Activated T-helper 1 cell treated with Interleukin-2 at 50 U/mL for 16 hours (primary cell): ENCODE data around the gene PDZD2.
"Not testable (repeated sequence)": the region's sequence is repeated elsewhere in the genome, so short reads cannot be mapped to it uniquely, and the experiment has no call there.

Experiments used
- DNase-seq: peaks from one replicate; pipeline ENCODE4 v3.0.0-alpha.2; 2020; ENCODE audit warnings: low read depth

The PDZD2 gene

DNA sequence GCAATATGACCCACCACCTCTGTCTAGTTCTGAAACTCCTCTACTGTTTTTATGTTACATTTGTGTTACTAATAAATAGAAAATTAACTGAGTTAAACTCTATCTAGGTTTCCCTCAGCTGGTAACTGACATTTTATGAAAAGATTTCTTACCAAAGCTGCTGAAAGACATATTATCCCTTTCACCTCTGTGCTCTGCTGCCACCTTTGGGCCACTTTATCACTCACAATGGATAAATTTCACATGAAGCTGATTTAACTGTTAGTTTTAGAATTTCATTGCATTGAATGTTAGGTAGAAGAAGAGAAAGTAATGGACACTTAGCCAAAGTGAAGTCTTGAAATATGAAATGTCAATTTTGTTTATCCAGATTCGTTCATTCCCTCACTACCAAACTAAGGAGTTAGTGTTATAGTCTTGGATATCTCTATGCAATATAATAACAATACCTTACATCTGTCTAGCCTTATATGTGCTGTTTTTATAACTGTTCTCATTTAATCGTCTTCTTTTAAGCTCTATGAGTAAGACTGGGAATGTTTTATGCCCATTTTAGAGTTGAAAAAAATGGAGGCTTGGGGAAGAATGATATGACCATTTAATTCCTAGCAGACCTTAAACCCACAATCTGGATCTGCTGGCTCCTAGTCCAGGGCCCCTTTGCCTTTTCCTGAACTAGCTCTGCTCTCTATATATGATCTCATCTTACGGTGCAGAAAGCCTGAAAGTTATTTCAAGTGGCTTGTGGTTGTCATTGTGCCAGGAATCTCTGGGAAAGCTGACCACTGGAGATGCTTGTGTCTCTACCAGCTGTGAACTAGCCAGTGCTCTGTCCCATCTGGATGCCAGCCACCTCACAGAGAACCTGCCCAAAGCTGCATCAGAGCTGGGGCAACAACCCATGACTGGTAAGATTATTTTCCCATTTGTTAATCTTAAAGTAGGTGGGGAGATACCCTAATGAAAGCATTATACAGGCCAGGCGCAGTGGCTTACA, 438.1 kb downstream of the PDZD2 start:
- no peak for DNase-seq

DNA sequence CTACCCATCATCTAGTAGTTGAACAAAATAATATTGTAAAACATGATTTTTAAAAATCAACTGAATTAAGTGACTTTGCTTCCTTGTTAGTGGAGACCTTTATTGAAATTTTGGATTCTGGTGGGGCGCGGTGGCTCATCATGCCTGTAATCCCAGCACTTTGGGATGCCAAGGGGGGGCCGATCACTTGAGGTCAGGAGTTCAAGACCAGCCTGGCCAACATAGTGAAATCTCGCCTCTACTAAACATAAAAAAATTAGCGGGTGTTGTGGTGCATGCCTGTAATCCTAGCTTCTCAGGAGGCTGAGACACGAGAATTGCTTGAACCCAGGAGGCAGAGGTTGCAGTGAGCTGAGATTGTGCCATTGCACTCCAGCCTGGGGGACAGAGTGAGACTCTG, 439.9 kb downstream of the PDZD2 start:
- DNase-seq, result not testable (repeated sequence)

DNA sequence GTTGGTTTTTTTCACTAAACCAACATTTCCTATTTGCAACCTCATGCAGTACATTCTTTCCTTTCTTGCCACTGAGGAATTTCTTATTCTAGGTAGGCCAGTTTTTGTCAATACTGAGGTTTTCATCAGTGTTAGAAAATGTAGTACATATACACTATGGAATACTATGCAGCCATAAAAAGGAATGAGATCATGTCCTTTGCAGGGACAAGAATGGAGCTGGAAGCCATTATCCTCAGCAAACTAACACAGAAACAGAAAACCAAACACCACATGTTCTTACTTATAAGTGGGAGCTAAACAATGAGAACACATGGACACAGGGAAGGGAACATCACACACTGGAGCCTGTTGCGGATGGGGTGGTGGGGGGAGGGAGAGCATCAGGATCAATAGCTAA, 441.6 kb downstream of the PDZD2 start:
- DNase-seq, result not testable (repeated sequence)

DNA sequence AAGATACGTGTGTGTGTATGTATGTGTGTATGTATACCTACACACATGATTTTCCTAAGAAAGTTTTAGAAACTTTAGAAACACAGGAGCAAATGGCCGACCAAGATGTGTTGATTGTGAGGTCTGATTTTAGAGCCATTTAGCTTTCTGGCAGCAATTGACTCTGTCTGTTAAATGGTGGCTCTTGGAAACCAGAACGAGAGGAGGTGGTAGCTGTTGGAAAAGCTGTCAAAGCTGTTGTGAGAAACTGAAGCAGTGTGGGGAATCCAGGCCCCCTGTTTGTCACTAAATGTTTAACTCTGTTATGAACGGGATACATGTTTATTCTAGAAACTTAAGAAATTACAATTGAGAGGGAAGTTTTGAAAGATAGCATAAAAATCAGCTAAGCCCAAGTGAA, 443.8 kb downstream of the PDZD2 start:
- no peak for DNase-seq

DNA sequence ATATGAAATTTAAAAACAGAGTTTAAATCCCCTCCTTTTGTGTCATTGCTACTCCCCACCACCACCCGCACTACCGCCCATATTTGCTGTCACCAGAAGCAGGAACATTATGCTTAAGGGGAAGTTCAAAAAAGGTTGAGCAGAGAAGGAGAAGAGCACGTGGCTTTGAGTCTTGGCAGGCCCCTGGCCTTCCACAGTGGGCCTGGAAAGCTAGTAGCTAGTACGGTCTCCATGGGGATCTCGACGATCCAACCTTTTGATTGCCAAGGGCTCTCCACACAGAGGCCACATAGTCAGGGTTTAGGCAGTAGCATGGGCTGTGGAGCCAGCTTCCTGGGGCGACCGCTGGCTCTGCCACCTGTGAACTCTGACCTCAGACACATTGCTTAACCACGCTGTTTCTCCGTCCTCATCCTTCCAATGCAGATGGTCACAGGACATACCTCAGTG, 445.1 kb downstream of the PDZD2 start:
- no peak for DNase-seq

DNA sequence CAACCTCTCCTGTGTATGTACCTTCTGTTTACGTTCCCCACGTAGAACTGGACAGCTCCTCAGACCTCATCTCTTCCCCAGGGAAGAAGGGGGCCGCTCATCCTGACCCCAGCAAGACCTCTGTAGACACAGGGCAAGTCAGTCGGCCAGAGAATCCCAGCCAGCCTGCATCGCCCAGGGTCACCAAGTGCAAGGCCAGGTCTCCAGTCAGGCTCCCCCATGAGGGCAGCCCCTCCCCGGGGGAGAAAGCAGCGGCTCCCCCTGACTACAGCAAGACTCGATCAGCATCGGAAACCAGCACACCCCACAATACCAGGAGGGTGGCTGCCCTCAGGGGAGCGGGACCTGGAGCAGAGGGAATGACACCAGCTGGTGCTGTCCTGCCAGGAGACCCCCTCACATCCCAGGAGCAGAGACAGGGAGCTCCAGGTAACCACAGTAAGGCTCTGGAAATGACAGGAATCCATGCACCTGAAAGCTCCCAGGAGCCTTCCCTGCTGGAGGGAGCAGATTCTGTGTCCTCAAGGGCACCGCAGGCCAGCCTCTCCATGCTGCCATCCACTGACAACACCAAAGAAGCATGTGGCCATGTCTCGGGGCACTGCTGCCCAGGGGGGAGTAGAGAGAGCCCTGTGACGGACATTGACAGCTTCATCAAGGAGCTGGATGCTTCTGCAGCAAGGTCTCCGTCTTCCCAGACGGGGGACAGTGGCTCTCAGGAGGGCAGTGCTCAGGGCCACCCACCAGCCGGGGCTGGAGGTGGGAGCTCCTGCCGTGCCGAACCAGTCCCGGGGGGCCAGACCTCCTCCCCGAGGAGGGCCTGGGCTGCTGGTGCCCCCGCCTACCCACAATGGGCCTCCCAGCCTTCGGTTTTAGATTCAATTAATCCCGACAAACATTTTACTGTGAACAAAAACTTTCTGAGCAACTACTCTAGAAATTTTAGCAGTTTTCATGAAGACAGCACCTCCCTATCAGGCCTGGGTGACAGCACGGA, 448.5 kb downstream of the PDZD2 start:
- no peak for DNase-seq

DNA sequence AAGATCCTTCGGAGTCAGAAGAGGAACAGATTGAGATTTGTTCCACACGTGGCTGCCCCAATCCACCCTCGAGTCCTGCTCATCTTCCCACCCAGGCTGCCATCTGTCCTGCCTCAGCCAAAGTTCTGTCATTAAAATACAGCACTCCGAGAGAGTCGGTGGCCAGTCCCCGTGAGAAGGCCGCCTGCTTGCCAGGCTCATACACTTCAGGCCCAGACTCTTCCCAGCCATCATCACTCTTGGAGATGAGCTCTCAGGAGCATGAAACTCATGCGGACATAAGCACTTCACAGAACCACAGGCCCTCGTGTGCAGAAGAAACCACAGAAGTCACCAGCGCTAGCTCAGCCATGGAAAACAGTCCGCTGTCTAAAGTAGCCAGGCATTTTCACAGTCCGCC, 449.3 kb downstream of the PDZD2 start:
- no peak for DNase-seq

DNA sequence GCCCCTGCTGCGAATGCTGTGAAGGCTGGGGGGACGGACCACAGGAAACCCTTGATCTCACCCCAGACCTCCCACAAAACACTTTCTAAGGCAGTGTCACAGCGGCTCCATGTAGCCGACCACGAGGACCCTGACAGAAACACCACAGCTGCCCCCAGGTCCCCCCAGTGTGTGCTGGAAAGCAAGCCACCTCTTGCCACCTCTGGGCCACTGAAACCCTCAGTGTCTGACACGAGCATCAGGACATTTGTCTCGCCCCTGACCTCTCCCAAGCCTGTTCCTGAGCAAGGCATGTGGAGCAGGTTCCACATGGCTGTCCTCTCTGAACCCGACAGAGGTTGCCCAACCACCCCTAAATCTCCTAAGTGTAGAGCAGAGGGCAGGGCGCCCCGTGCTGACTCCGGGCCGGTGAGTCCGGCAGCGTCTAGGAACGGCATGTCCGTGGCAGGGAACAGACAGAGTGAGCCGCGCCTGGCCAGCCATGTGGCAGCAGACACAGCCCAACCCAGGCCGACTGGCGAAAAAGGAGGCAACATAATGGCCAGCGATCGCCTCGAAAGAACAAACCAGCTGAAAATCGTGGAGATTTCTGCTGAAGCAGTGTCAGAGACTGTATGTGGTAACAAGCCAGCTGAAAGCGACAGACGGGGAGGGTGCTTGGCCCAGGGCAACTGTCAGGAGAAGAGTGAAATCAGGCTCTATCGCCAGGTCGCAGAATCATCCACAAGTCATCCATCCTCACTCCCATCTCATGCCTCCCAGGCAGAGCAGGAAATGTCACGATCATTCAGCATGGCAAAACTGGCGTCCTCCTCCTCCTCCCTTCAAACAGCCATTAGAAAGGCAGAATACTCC, 450.4 kb downstream of the PDZD2 start:
- DNase-seq, result no peak

DNA sequence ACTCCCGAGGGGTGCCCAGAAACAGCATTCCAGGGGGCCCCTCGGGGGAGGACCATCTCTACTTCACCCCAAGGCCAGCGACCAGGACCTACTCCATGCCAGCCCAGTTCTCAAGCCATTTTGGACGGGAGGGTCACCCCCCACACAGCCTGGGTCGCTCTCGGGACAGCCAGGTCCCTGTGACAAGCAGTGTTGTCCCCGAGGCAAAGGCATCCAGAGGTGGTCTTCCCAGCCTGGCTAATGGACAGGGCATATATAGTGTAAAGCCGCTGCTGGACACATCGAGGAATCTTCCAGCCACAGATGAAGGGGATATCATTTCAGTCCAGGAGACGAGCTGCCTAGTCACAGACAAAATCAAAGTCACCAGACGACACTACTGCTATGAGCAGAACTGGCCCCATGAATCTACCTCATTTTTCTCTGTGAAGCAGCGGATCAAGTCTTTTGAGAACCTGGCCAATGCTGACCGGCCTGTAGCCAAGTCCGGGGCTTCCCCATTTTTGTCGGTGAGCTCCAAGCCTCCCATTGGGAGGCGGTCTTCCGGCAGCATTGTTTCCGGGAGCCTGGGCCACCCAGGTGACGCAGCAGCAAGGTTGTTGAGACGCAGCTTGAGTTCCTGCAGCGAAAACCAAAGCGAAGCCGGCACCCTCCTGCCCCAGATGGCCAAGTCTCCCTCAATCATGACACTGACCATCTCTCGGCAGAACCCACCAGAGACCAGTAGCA, 451.3 kb downstream of the PDZD2 start:
- no peak for DNase-seq

DNA sequence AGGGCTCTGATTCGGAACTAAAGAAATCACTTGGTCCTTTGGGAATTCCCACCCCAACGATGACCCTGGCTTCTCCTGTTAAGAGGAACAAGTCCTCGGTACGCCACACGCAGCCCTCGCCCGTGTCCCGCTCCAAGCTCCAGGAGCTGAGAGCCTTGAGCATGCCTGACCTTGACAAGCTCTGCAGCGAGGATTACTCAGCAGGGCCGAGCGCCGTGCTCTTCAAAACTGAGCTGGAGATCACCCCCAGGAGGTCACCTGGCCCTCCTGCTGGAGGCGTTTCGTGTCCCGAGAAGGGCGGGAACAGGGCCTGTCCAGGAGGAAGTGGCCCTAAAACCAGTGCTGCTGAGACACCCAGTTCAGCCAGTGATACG, 451.8 kb downstream of the PDZD2 start:
- DNase-seq, result no peak

DNA sequence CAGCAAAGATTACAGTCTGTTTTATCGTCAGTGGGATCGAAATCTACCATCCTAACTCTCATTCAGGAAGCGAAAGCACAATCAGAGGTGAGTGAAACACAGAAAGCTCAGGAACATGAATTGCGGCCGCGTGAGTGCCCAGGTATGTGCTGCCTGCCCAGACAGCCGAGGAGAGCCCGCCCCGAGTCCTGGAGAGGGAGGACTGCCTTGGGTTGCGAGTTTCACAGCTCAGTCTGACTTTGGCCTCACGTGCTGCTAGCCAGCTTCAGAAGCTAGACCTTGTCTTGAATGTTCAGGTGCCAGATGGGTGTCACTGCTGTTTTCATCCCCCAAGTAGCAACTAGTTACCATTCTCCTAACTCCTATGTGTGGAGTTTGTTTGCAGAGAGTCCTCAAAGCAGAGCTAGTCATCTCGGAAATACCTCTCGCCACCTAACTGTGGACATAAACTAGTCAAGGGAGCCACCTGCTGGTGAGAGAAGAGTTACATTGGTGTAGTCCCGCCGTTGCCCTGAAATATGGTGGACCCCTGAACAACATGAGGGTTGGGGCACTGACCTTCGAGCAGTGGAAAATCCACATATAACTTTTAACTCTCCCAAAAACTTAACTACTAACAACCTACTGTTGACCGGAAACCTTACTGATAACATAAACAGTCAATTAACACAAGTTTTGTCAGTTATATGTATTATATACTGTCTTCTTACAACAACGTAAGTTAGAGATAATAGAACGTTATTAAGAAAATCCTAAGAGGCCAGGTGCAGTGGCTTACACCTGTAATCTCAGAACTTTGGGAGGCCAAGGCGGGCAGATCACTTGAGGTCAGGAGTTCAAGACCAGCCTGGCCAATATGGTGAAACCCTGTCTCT, 454.2 kb downstream of the PDZD2 start:
- peak; percentile 22 for DNase-seq

DNA sequence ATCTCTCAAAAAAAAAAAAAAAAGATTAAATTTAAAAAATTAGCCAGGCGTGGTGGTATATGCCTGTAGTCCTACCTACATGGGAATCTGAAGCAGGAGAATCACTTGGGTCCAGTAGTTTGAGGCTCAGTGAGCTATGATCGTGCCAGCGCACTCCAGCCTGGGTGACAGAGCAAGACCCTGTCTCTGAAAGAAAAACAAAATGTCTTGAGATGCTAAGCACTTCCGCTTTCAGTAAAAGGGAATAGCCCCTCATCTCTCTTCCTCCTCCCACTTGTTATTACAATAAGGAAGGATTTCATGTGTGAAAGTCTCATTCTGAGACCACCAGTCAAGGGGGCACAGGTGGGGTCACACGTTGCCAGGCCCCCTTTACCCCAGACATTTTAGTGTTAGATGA, 455.8 kb downstream of the PDZD2 start:
- no peak for DNase-seq

DNA sequence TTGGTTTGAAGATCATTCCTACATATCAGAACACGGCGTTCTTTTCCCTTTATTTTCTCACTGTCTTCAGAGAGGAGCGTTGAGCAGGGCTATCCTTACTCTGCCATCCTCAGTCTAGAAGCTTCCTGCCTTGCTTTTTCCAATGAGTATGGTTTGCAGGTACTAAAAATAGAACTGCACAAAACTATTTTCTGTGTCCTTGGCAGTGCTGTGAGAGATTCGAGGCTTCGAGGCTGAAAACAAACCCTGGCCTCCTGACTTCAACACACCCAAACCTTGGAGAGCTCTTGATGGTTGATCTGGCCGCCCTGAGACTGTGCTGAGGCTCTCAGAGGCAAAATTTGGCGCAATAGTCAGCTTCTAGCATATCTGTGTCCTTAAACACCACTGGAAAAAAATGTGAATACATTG, 456.3 kb downstream of the PDZD2 start:
- DNase-seq, result no peak

DNA sequence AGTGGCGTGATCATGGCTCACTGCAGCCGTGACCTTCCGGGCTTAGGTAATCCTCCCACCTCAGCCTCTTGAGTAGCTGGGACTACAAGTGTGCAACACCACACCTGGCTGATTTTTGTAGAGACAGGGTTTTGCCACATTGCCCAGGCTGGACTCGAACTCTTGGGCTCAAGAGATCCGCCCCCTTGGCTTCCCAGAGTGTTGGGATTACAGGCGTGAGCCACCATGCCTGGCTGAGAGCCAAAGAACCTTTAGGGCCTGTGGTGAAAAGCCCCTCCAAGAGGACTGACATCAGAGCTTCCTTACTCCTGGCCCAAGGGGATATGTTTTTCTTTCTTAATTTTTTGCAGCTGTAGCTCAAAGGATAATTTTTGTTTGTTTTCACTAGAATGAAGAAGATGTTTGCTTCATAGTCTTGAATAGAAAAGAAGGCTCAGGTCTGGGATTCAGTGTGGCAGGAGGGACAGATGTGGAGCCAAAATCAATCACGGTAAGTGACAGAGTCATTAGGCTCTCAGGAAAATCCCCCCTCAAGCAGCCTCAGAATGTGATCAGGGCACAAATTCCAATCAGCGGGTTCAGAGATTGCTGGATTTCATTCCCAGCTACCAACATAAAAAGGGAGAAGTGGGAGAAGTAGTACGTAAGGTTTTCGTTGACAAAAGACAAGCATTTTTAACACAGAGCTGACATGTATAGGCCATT, 458.1 kb downstream of the PDZD2 start:
- DNase-seq, result no peak

DNA sequence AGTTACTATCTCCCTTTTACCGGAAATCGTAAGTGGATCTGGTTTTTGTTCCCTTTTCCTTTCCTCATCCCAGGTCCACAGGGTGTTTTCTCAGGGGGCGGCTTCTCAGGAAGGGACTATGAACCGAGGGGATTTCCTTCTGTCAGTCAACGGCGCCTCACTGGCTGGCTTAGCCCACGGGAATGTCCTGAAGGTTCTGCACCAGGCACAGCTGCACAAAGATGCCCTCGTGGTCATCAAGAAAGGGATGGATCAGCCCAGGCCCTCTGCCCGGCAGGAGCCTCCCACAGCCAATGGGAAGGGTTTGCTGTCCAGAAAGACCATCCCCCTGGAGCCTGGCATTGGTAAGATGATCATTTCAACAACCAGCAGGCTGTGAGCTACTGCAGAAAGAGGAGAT, 459.4 kb downstream of the PDZD2 start:
- no peak for DNase-seq

DNA sequence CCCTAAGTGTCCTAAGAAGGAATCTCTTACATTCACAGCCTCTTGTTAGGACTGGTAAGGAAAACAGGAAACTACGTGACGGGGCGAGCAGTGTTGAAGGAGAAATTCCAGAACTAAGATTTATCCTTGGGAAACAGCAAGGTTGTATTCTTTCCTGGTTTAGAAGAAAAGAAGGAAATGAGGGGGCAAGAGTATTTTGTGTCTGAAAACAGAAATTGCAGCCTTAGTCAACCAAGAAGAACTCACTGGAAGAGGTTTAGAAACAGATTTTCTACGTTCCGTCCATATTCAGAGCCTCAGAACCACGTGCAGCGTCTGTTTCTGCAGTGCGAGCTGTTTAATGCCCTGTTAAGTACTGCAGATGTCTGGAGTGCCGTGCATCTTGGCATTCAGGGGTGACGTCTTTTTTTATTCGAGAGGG, 460.0 kb downstream of the PDZD2 start:
- no peak for DNase-seq

DNA sequence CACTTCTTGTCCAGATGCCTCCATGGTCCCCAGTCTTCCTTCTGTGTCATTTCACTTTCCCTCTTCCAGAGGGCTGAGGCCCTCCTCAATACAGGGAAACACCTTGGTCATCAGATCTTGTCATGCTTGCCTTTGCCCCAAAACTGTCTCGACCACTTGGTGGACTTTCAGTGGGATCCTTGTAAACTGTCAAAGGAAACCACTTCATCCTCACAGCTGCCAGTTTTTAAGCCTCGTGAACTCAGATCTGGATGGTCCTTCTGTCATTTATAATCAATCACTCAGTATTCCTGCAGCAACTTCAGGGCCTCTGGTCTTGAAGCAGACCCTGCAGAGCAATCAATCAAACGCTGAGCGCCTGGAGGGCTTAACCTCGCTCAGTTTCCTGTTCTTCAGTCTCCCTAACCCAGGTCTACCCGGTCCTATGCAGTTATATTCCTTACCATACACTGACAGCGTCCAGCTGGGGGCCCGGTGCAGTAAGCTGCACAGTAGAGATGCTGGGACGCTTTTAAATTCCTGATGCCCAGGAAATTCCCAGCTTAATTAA, 460.6 kb downstream of the PDZD2 start:
- no peak for DNase-seq

DNA sequence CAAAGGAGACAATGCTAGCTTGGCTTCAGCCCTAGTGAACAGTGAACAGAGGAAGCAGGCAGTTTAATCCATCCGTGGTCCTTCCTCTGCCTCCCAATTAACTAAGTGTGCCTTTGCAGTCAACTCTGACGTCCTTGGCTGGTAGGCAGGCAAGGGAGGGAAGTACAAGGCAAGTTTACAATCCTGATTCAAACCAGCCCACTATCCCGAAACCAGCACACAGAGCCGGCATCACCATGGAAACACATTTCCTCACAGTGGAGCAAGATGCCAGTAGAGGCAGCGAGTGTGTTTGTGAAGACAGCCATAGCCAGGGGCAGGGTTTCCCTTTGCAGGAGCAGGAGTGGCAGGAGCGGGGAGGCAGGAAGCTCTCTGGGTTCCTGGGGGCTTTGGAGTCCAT, 461.3 kb downstream of the PDZD2 start:
- no peak for DNase-seq

DNA sequence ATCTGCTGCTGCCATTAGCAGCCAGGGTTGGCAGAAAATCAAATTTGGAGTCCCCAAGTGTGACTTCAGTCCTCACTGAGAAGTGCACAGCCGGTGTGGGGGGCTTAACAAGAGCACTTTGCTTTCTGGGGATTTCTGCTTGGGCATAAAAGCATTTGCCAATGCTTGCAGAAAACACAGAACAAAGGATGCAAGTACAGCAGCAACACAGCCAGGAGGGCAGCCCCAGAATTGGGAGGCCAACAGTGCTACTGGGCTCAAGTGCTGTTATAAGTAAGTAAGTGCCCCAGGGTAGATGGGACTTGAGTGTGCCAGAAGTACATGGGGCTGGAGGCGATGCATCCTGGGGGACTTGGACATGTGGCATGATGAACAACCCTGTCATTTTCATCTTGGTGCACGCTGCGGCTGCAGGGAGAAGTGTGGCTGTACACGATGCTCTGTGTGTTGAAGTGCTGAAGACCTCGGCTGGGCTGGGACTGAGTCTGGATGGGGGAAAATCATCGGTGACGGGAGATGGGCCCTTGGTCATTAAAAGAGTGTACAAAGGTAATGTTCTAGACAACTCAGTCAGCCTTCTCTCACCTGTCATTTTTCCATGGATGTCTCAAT, 461.9 kb downstream of the PDZD2 start:
- DNase-seq, result no peak
